AG04449 (cell line): Measurements from ENCODE around the gene MAST4.

Experiments used
- CTCF ChIA-PET: fragments of 350-600 bp; formaldehyde crosslinking; extraction: SDS; loops from one replicate; lab custom pipeline; 2021; ENCODE audit warnings: antibody characterized with exemption; lab: Yijun Ruan, JAX
- POLR2A ChIA-PET: fragments of 400-600, 350-600 bp; formaldehyde crosslinking; extraction: SDS; loops from one replicate; lab custom pipeline; 2020; ENCODE audit warnings: antibody characterized with exemption, inconsistent platforms; lab: Yijun Ruan, JAX
- DNase-seq: peaks from one replicate; pipeline ENCODE4 v3.0.0-alpha.2; 2010; ENCODE audit warnings: low read depth, low spot score
- H3K4me3 ChIP-seq: 2 replicates; pipeline ENCODE4 v1.5.1; 2011; ENCODE audit warnings: low read depth, mild to moderate bottlenecking, control low read depth, low read length
- TF ChIP-seq, protein P1 (sequence below): IDR thresholded peaks from one replicate; pipeline ENCODE4 v1.5.1; 2011; ENCODE audit warnings: mild to moderate bottlenecking, moderate library complexity, low read length, control low read depth, inconsistent platforms; ENCODE audit not compliant: insufficient read depth; ENCODE audit errors: missing control alignments

MAST4 gene

DNA sequence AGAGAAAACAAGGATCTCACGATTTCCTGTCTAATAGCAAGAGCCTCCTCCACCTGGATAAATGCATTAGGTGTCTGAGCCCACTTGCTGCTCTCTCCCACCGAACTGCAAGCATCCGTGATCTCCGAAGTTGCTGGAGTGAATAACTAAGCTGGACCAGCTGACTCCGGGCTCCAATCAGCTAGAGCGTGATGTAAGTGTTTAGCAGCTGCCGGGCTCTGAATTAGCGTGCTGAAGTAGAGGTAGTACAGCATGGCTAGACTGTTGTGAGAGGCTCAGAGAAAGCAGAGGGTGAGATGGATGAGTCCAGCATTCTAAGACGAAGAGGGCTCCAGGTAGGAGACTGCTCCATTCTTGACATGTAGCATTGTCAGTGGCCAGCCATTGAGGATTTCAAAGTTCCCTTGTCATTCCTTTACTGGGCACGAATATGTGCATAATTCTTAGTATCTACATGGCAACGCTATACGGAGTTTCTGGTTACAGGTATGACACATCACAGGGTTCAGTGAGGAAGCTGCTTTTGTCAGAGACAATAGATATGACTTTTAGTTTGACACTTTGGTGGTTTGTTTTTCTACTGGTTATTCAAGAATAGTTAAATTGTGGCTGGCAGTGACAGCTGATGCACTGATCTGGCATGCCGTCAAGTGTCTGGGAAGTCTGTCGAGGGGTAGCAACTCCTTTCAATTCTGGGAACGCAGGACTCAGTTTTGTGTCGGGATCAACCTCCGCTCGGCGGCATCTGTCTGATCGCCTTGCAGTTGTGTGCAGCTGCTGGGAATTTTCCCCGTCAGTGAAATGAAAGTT is 232.6 kb downstream of the MAST4 start:
- POLR2A ChIA-PET: no interaction called here
- CTCF ChIA-PET: interaction anchor here (0.7 to 5.9 kb wide), 8 partner anchors 10 to 523 kb away, joined by 3 to 46 read pairs (median 4); no protein-coding TSS in a partner anchor
- H3K4me3 ChIP-seq: peak overlapping the region; percentile 54
- no peak for DNase-seq
- TF ChIP-seq, protein P1, sequence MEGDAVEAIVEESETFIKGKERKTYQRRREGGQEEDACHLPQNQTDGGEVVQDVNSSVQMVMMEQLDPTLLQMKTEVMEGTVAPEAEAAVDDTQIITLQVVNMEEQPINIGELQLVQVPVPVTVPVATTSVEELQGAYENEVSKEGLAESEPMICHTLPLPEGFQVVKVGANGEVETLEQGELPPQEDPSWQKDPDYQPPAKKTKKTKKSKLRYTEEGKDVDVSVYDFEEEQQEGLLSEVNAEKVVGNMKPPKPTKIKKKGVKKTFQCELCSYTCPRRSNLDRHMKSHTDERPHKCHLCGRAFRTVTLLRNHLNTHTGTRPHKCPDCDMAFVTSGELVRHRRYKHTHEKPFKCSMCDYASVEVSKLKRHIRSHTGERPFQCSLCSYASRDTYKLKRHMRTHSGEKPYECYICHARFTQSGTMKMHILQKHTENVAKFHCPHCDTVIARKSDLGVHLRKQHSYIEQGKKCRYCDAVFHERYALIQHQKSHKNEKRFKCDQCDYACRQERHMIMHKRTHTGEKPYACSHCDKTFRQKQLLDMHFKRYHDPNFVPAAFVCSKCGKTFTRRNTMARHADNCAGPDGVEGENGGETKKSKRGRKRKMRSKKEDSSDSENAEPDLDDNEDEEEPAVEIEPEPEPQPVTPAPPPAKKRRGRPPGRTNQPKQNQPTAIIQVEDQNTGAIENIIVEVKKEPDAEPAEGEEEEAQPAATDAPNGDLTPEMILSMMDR: no peak

DNA sequence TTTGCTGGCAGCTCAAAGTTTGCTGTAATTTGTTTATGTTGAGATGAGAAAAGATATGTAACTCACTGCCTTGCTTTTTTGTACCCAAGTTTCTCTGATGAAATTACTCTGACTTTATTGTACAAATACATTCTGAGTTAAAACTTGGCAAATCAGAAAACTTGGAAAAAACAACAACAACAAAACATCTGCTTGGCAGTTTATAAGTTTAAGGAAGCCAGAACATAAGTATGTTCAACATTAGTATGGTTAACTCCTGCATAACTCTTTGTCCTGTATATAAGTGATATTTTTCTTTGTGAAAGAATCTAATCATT is 233.1 kb downstream of the MAST4 start:
- no peak for DNase-seq
- ChIA-PET CTCF (interaction anchor here (0.7 to 5.9 kb wide), 6 partner anchors 15 to 523 kb away, joined by 3 to 46 read pairs (median 5); no protein-coding TSS in a partner anchor), POLR2A (no interaction called here)
- TF ChIP-seq, protein P1: no peak
- peak overlapping the region; percentile 54 for H3K4me3 ChIP-seq

DNA sequence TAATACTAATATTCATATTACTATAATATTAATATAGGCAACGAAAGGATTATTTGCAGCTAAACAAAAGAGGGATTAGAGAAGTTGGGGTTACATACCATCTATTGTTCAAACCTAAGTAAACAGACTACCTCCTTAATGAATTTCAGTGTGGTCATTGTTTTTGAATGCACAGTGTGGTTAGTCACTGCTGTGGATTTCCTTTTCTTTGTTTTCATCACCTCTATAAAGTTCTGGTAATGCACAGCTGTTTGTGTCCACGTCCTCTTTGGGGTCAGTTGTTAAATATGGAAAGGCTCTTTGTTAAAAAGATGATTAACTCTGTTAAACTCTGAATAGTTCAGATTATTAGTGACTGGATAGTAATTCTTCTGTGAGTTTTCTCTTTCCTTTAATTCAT is 233.6 kb downstream of the MAST4 start:
- ChIA-PET POLR2A (no interaction called here), CTCF (interaction anchor here (0.8 to 5.9 kb wide), 10 partner anchors 10 to 524 kb away, joined by 3 to 46 read pairs (median 4); no protein-coding TSS in a partner anchor)
- TF ChIP-seq, protein P1: no peak
- H3K4me3 ChIP-seq: no peak overlapping the region
- DNase-seq: no peak

DNA sequence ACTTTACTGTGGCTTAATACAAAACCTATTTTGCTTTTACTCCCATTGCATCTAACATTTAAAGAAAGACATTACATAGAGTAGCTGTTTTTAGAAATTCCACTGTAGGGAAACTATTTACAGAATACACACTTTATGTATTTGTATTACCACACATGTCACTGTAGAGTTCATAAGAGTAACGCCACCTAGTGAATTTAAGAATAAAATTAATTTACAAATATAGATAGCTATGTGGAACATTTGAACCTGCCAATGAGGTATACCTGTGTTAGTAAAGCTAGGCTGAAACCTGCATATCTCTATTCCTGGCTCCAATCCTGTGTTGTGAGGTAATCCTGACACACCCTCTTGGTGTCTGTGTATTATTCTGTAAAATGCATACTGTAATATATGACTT is 234.4 kb downstream of the MAST4 start:
- POLR2A ChIA-PET: no interaction called here
- TF ChIP-seq, protein P1: no peak
- H3K4me3 ChIP-seq: no peak overlapping the region
- CTCF ChIA-PET: interaction anchor here (0.6 to 5.9 kb wide), 12 partner anchors 10 to 655 kb away, joined by 3 to 46 read pairs (median 3); no protein-coding TSS in a partner anchor
- DNase-seq: no peak

DNA sequence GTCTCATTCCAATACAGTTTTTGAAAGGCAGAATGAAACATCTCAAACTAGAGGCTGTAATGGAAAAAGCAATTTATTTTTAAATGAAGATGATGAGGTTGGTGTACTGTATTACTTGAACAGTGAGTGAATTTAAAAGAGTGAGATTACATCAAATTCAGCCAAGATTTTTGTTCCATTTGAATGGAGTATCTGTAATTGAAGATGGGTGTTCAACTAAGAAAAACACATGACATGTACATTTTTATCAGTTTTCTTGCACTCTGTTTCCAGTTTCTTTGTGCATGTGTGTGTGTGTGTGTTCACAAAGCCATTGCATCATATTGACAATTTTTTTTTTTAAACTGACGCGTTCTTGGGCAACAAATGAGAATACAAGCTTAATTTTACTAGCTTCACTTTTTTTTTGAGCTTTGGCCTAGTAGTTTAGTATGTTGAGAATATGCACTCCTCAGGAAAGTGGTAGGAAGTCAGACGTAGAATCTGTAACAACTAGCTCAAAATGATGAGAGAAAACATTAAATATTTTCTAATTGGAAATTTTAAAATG is 243.5 kb downstream of the MAST4 start:
- ChIA-PET POLR2A (no interaction called here), CTCF (interaction anchor here (1.9 to 2.4 kb wide), 3 partner anchors 9 to 25 kb away, joined by 6 to 10 read pairs (median 7); no protein-coding TSS in a partner anchor)
- DNase-seq: no peak
- H3K4me3 ChIP-seq: no peak overlapping the region
- TF ChIP-seq, protein P1: no peak

DNA sequence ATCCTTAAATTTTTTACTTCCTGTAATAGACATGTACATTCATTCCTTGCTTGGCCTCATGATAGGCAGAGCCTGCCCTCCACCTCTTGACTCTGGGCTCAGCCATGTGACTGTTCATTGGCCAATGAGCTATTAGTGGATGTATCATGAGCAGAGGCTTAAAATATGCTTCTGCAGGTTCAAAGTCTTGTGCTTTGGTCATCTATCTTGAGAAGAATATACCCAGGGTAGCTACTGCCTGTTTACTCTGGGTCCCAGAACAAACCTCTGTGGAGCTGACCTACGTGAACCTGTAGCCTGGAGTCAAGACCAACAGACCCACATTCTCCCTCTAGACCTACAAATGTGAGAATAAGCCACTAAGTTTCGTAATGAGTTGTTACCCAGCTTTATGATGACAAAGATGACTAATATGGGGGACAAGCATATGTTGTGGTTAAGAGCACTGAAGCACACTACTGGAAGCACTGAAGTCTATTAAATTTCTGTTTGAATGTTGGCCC is 244.4 kb downstream of the MAST4 start:
- CTCF ChIA-PET: interaction anchor here (2.0 to 2.4 kb wide), 2 partner anchors 10 to 23 kb away, joined by 7 to 10 read pairs; no protein-coding TSS in a partner anchor
- TF ChIP-seq, protein P1: no peak
- DNase-seq: no peak
- POLR2A ChIA-PET: no interaction called here
- H3K4me3 ChIP-seq: no peak overlapping the region
